ENCODE data around the gene SCN1A.
"Not testable (repeated sequence)": the region's sequence is repeated elsewhere in the genome, so short reads cannot be mapped to it uniquely, and the experiment has no call there.

Gene SCN1A

GRCh38 chr2:166104084-166104483, 23.7 kb downstream of the SCN1A start:
- Mint-ChIP-seq H3K4me3 (no peak overlapping the region), H3K9me3 (peaks cover 8% of the 10 kb centered on the region), H3K27me3 (ENCODE audit: low read depth, poor library complexity) (no peaks in the 10 kb centered on the region), H3K27ac (no peak overlapping the region), H3K4me1 (no peaks in the 10 kb centered on the region), H3K36me3 (ENCODE audit: low read depth) (no peaks in the 10 kb centered on the region)
- no peak for DNase-seq
- no peak for TF ChIP-seq CTCF (IDR thresholded peaks at IDR 0.05)

DNA sequence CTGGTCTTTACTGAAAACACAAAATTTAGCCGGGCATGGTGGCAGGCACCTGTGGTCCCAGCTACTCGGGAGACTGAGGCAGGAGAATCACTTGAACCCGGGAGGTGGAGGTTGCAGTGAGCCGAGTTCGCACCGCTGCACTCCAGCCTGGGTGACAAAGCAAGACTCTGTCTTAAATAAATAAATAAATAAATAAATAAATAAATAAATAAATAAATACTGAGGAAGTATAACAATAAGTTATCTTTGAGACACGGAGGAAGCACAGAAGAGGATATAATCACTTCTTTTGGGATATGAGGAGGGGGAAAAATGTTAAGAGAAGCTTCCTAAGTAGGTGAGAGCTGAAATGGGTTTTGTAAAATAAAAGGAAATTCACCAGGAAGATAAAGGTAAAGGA, 24.5 kb downstream of the SCN1A start:
- not testable (repeated sequence) for H3K36me3 Mint-ChIP-seq (ENCODE audit: low read depth); H3K27ac Mint-ChIP-seq; H3K9me3 Mint-ChIP-seq; DNase-seq; H3K4me1 Mint-ChIP-seq; H3K4me3 Mint-ChIP-seq; H3K27me3 Mint-ChIP-seq (ENCODE audit: low read depth, poor library complexity)

- no peak for DNase-seq
- H3K27me3 Mint-ChIP-seq (ENCODE audit: low read depth, poor library complexity): no peaks in the 10 kb centered on the region
- H3K4me3 Mint-ChIP-seq: no peak overlapping the region
- H3K4me1 Mint-ChIP-seq: peaks cover 6% of the 10 kb centered on the region
- no peak for TF ChIP-seq CTCF (IDR thresholded peaks at IDR 0.05)
- no peaks in the 10 kb centered on the region for H3K36me3 Mint-ChIP-seq (ENCODE audit: low read depth)
- H3K9me3 Mint-ChIP-seq: no peaks in the 10 kb centered on the region
- H3K27ac Mint-ChIP-seq: no peak overlapping the region
Observed at GRCh38 chr2:166094325-166094724, 33.5 kb downstream of the SCN1A start.

- Mint-ChIP-seq H3K9me3 (no peaks in the 10 kb centered on the region), H3K4me1 (peaks cover 6% of the 10 kb centered on the region), H3K4me3 (no peak overlapping the region), H3K27ac (no peak overlapping the region), H3K36me3 (ENCODE audit: low read depth) (no peaks in the 10 kb centered on the region), H3K27me3 (ENCODE audit: low read depth, poor library complexity) (no peaks in the 10 kb centered on the region)
- no peak for DNase-seq
- TF ChIP-seq CTCF (IDR thresholded peaks at IDR 0.05): no peak
Observed at GRCh38 chr2:166092889-166093288, 34.9 kb downstream of the SCN1A start.

DNA sequence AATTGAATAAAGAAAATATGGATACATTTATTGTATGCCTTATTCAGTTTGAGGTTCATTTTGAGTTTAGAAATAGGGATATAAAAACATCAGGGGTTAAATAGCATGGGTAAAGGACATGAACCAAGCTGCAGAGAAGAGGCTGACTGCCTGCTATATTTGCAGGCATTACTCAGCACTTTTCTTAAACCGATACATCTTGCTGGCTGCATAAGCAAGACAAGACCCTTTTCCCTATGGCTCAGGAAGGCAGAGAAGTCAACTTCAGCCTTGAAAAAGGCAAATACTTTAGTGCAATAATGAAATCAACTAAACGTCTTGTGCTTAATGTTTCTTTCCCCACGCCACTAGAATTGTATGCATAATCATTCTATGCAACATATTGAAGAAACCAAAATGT, 36.4 kb downstream of the SCN1A start:
- Mint-ChIP-seq H3K9me3 (no peaks in the 10 kb centered on the region), H3K4me3 (no peak overlapping the region), H3K4me1 (peaks cover 6% of the 10 kb centered on the region), H3K36me3 (ENCODE audit: low read depth) (no peaks in the 10 kb centered on the region), H3K27me3 (ENCODE audit: low read depth, poor library complexity) (no peaks in the 10 kb centered on the region), H3K27ac (no peak overlapping the region)
- no peak for DNase-seq
- no peak for TF ChIP-seq CTCF (IDR thresholded peaks at IDR 0.05)

DNA sequence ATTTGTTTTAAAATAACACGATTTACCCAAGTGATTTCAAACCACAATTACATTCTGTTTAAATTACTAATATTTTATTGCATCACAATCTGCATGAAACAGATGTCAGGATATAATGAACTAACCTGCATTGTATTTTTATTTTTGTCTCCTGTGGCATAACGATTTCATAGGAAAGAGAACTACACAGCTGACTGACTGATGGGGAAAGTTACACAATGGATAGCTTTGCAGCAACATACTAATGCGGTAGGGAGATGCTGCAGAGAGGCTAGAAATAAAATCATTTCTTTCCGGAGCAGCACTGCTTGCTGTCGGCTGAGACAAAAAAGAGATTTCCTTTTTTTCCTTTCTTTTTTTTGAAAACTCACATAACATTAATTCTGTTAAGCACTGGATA, 36.9 kb downstream of the SCN1A start:
- H3K9me3 Mint-ChIP-seq: no peaks in the 10 kb centered on the region
- H3K27me3 Mint-ChIP-seq (ENCODE audit: low read depth, poor library complexity): no peaks in the 10 kb centered on the region
- TF ChIP-seq CTCF (IDR thresholded peaks at IDR 0.05): no peak
- H3K36me3 Mint-ChIP-seq (ENCODE audit: low read depth): no peaks in the 10 kb centered on the region
- DNase-seq: no peak
- no peak overlapping the region for H3K27ac Mint-ChIP-seq
- no peak overlapping the region for H3K4me3 Mint-ChIP-seq
- peaks cover 6% of the 10 kb centered on the region for H3K4me1 Mint-ChIP-seq

All from nephron progenitor cell (in vitro differentiated cells).